Liver (tissue), 9 donors: ENCODE results near the gene EGFLAM. TPM values are rescaled to one million over a fixed set of nuclear protein-coding genes. Genes with fewer than 3 reads are reported as not detected.

Source experiments
- DNase-seq: peaks from one replicate; pipeline ENCODE4 v3.0.0-alpha.2; 2017; ENCODE audit warnings: low spot score
- H3K27ac ChIP-seq, 2 donors: one replicate each; pipeline ENCODE4 v1.7.0; 2013; ENCODE audit warnings: inconsistent platforms in 2 of 2, low read length in 2 of 2, control low read depth in 1 of 2, low read depth in 1 of 2, mild to moderate bottlenecking in 1 of 2
- H3K27me3 ChIP-seq, 4 donors: one replicate each; pipeline versions ENCODE4 v1.6.1 to v1.7.0; 2013; ENCODE audit warnings: low read length in 3 of 4, inconsistent platforms in 1 of 4, mild to moderate bottlenecking in 1 of 4, moderate library complexity in 1 of 4; ENCODE audit not compliant: control insufficient read depth in 4 of 4, insufficient read depth in 4 of 4
- H3K36me3 ChIP-seq, 4 donors: one replicate each; pipeline versions ENCODE4 v1.6.1 to v1.7.0; 2013; ENCODE audit warnings: low read length in 3 of 4, mild to moderate bottlenecking in 3 of 4, low read depth in 1 of 4, moderate library complexity in 1 of 4; ENCODE audit not compliant: control insufficient read depth in 4 of 4, insufficient read depth in 3 of 4
- H3K4me1 ChIP-seq, 4 donors: one replicate each; pipeline versions ENCODE4 v1.6.1 to v1.7.0; 2013; ENCODE audit warnings: low read length in 3 of 4, mild to moderate bottlenecking in 3 of 4, moderate library complexity in 1 of 4; ENCODE audit not compliant: control insufficient read depth in 4 of 4, insufficient read depth in 4 of 4
- H3K4me3 ChIP-seq, 3 donors: one replicate each; pipeline versions ENCODE4 v1.6.1 to v1.7.0; 2013; ENCODE audit warnings: low read length in 3 of 3, control low read depth in 1 of 3, low read depth in 1 of 3, mild to moderate bottlenecking in 1 of 3
- H3K9ac ChIP-seq, 2 donors: one replicate each; pipeline ENCODE4 v1.7.0; 2013; ENCODE audit warnings: low read length in 2 of 2, mild to moderate bottlenecking in 2 of 2, moderate library complexity in 2 of 2, control low read depth in 1 of 2, low read depth in 1 of 2
- H3K9me3 ChIP-seq, 4 donors: one replicate each; pipeline versions ENCODE4 v1.6.1 to v1.7.0; 2013; ENCODE audit warnings: low read length in 3 of 4; ENCODE audit not compliant: control insufficient read depth in 4 of 4
- CTCF ChIP-seq: fragments of 150-350 bp; IDR thresholded peaks from 2 replicates; pipeline ENCODE4 v1.5.1; 2017; ENCODE audit warnings: improper control_type of control experiment, low read depth, low read length; ENCODE audit not compliant: missing input control
- EGR1 ChIP-seq, 2 donors: IDR thresholded peaks; 2 replicates each; pipeline ENCODE4 v1.6.1; 2016 to 2018; ENCODE audit warnings: antibody characterized with exemption in 2 of 2, low read depth in 2 of 2
- FOXA1 ChIP-seq: IDR thresholded peaks from 2 replicates; pipeline ENCODE4 v1.6.1; 2016; ENCODE audit warnings: antibody characterized with exemption
- GABPA ChIP-seq, 2 donors: IDR thresholded peaks in 1 of 2; conservative IDR thresholded peaks in 1 of 2; 2 replicates each; pipeline ENCODE4 v1.6.1; 2016; ENCODE audit warnings: antibody characterized with exemption in 2 of 2, mild to moderate bottlenecking in 1 of 2, moderate library complexity in 1 of 2
- HNF4A ChIP-seq, 2 donors: conservative IDR thresholded peaks; 2 replicates each; pipeline ENCODE4 v1.6.1; 2016; ENCODE audit warnings: antibody characterized with exemption in 2 of 2, mild to moderate bottlenecking in 2 of 2
- JUND ChIP-seq, 2 donors: IDR thresholded peaks; 2 replicates each; pipeline ENCODE4 v1.6.1; 2016; ENCODE audit warnings: antibody characterized with exemption in 2 of 2
- NR2F2 ChIP-seq: IDR thresholded peaks from 2 replicates; pipeline ENCODE4 v1.6.1; 2016; ENCODE audit warnings: antibody characterized with exemption
- RAD21 ChIP-seq, 2 donors: IDR thresholded peaks; 2 replicates each; pipeline ENCODE4 v1.6.1; 2016; ENCODE audit warnings: antibody characterized with exemption in 2 of 2, mild to moderate bottlenecking in 2 of 2
- RXRA ChIP-seq, 2 donors: IDR thresholded peaks; 2 replicates each; pipeline ENCODE4 v1.6.1; 2017 to 2018; ENCODE audit warnings: antibody characterized with exemption in 2 of 2, mild to moderate bottlenecking in 1 of 2
- TAF1 ChIP-seq: conservative IDR thresholded peaks from 2 replicates; pipeline ENCODE4 v1.6.1; 2016; ENCODE audit warnings: antibody characterized with exemption, mild to moderate bottlenecking
- WGBS: extraction: QIAGEN DNeasy Blood & Tissue Kit; methylation state at CpG from one replicate; pipeline ENCODE4 v1.1.7; 2013; 5-methylcytosine and 5-hydroxymethylcytosine counted together
- polyA plus RNA-seq, 2 donors: library from polyadenylated mRNA; stranded (reverse) in 1 of 2; unstranded in 1 of 2; fragments of 200-250 nt in 1 of 2; fragments of >200 nt in 1 of 2; fragmentation: Nextera tagmentation in 1 of 2; extraction: Ambion mirVana in 1 of 2; gene quantifications; one replicate each; pipeline versions ENCODE4 v1.2.1 to v1.2.3, GENCODE V29; 2013 to 2015
- total RNA-seq, 2 donors: library from RNA; depleted of rRNA; stranded (reverse); fragments of >200 nt; gene quantifications; one replicate each; pipeline ENCODE4 v1.2.3, GENCODE V29; 2014
- TF ChIP-seq, protein P1 (sequence below): IDR thresholded peaks from 2 replicates; pipeline ENCODE4 v1.6.1; 2016; ENCODE audit warnings: antibody characterized with exemption, mild to moderate bottlenecking
- TF ChIP-seq, protein P2 (sequence below): IDR thresholded peaks from 2 replicates; pipeline ENCODE4 v1.6.1; 2016; ENCODE audit warnings: antibody characterized with exemption
- TF ChIP-seq, protein P3 (sequence below): IDR thresholded peaks from 2 replicates; pipeline ENCODE4 v1.6.1; 2016; ENCODE audit warnings: antibody characterized with exemption
- donor health status: healthy.
- donor health status: healthy.
- donor health status: healthy.
- donor health status: healthy.
- donor health status: healthy.

The EGFLAM gene
- total and polyA plus RNA-seq, 4 donors = 1.1 to 4.9 (median 1.9) TPM

GRCh38 chr5:38387161-38387560, 128.8 kb downstream of the EGFLAM start:
- no peak for TF ChIP-seq NR2F2
- TF ChIP-seq HNF4A (conservative IDR thresholded peaks at IDR 0.05) = no peak
- TF ChIP-seq, protein P1, sequence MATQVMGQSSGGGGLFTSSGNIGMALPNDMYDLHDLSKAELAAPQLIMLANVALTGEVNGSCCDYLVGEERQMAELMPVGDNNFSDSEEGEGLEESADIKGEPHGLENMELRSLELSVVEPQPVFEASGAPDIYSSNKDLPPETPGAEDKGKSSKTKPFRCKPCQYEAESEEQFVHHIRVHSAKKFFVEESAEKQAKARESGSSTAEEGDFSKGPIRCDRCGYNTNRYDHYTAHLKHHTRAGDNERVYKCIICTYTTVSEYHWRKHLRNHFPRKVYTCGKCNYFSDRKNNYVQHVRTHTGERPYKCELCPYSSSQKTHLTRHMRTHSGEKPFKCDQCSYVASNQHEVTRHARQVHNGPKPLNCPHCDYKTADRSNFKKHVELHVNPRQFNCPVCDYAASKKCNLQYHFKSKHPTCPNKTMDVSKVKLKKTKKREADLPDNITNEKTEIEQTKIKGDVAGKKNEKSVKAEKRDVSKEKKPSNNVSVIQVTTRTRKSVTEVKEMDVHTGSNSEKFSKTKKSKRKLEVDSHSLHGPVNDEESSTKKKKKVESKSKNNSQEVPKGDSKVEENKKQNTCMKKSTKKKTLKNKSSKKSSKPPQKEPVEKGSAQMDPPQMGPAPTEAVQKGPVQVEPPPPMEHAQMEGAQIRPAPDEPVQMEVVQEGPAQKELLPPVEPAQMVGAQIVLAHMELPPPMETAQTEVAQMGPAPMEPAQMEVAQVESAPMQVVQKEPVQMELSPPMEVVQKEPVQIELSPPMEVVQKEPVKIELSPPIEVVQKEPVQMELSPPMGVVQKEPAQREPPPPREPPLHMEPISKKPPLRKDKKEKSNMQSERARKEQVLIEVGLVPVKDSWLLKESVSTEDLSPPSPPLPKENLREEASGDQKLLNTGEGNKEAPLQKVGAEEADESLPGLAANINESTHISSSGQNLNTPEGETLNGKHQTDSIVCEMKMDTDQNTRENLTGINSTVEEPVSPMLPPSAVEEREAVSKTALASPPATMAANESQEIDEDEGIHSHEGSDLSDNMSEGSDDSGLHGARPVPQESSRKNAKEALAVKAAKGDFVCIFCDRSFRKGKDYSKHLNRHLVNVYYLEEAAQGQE = no peak
- TF ChIP-seq TAF1 = no peak
- TF ChIP-seq, protein P2, sequence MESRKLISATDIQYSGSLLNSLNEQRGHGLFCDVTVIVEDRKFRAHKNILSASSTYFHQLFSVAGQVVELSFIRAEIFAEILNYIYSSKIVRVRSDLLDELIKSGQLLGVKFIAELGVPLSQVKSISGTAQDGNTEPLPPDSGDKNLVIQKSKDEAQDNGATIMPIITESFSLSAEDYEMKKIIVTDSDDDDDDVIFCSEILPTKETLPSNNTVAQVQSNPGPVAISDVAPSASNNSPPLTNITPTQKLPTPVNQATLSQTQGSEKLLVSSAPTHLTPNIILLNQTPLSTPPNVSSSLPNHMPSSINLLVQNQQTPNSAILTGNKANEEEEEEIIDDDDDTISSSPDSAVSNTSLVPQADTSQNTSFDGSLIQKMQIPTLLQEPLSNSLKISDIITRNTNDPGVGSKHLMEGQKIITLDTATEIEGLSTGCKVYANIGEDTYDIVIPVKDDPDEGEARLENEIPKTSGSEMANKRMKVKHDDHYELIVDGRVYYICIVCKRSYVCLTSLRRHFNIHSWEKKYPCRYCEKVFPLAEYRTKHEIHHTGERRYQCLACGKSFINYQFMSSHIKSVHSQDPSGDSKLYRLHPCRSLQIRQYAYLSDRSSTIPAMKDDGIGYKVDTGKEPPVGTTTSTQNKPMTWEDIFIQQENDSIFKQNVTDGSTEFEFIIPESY = no peak
- no peak for TF ChIP-seq GABPA (IDR thresholded peaks at IDR 0.05 in 1 of 2, conservative IDR thresholded peaks at IDR 0.05 in 1 of 2)
- TF ChIP-seq JUND (IDR thresholded peaks at IDR 0.05) = no peak
- TF ChIP-seq EGR1 (IDR thresholded peaks at IDR 0.05; ENCODE audit: low read depth in 2 of 2) = no peak
- 83% methylated on average over 2 of the region's 2 CpGs for WGBS
- Histone ChIP-seq H3K4me3 (no peak overlapping the region), H3K36me3 (no peaks in the 10 kb centered on the region), H3K9ac (no peak overlapping the region), H3K27me3 (no peaks in the 10 kb centered on the region), H3K9me3 (no peaks in the 10 kb centered on the region), H3K27ac (no peak overlapping the region), H3K4me1 (no peaks in the 10 kb centered on the region)
- no peak for DNase-seq

GRCh38 chr5:38393636-38394035, 135.3 kb downstream of the EGFLAM start:
- H3K9me3 ChIP-seq = no peaks in the 10 kb centered on the region
- no peaks in the 10 kb centered on the region for H3K36me3 ChIP-seq
- WGBS = 97% methylated on average over 15 of the region's 15 CpGs
- TF ChIP-seq RAD21 (IDR thresholded peaks at IDR 0.05) (no peak), CTCF (no peak), TAF1 (no peak), NR2F2 (no peak), HNF4A (conservative IDR thresholded peaks at IDR 0.05) (no peak), RXRA (IDR thresholded peaks at IDR 0.05) (no peak), FOXA1 (no peak), EGR1 (IDR thresholded peaks at IDR 0.05; ENCODE audit: low read depth in 2 of 2) (no peak), GABPA (IDR thresholded peaks at IDR 0.05 in 1 of 2, conservative IDR thresholded peaks at IDR 0.05 in 1 of 2) (no peak), JUND (IDR thresholded peaks at IDR 0.05) (no peak)
- TF ChIP-seq, protein P2 = no peak
- TF ChIP-seq, protein P3, sequence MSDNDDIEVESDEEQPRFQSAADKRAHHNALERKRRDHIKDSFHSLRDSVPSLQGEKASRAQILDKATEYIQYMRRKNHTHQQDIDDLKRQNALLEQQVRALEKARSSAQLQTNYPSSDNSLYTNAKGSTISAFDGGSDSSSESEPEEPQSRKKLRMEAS = no peak
- TF ChIP-seq, protein P1 = no peak
- H3K4me1 ChIP-seq = no peaks in the 10 kb centered on the region
- DNase-seq = no peak
- no peak overlapping the region for H3K4me3 ChIP-seq
- no peak overlapping the region for H3K27ac ChIP-seq
- no peaks in the 10 kb centered on the region for H3K27me3 ChIP-seq
- no peak overlapping the region for H3K9ac ChIP-seq
